ENCODE results near the gene SNPH. TPM values are rescaled to one million over a fixed set of nuclear protein-coding genes. Genes with fewer than 3 reads are reported as not detected.

Gene SNPH
- total and polyA plus RNA-seq, 2 of the 8 experiments (the other 6 are each of a cell fraction or from before 2014, with no cell fraction given), result 0.98 to 4.9 TPM

DNA sequence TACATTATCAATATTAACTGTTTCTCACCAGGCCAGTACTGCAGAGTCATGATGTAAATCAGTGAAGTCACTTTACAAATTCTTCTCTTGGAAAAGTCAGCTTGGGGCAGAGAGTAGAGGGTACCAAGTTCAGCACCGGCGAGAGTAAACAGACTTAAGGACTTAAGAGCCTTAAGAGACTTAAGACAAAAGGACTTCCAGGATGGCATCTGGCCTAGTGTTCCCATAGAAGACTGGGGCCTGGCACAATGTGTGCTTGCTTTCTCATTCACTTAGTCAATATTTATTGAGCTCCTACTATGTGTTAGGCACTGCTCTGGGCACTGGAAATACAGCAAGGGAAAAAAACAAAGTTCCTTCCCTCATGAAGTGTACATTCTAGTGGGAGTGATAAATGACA, 1.4 kb upstream of the SNPH start:
- Histone ChIP-seq H3K36me3 (ENCODE audit: control insufficient read depth in 2 of 4, insufficient read depth in 4 of 4, low read length in 3 of 4) (no peaks in the 10 kb centered on the region), H2BK12ac (ENCODE audit: low read depth, low read length) (no peak overlapping the region), H3K23ac (ENCODE audit: insufficient read length) (no peak overlapping the region), H4K5ac (ENCODE audit: insufficient read length, low read depth, low read length) (no peak overlapping the region), H3K27me3 (replicated peaks in 1 of 4; ENCODE audit: control insufficient read depth in 3 of 4, extremely low read depth in 1 of 4, insufficient read depth in 3 of 4, low read length in 3 of 4) (peaks cover 0 to 1% (median 0%) of the 10 kb centered on the region in 4 experiments; a peak in 2 of 7 replicates), H3K79me2 (ENCODE audit: control insufficient read depth in 1 of 2, insufficient read depth in 2 of 2, low read length in 2 of 2) (no peaks in the 10 kb centered on the region), H4K8ac (ENCODE audit: extremely low read depth, insufficient read depth, low read length) (no peak overlapping the region), H2BK15ac (ENCODE audit: low read length) (no peak overlapping the region), H2BK5ac (ENCODE audit: low read depth, low read length) (no peak overlapping the region), H2AK5ac (ENCODE audit: low read depth, low read length) (no peak overlapping the region), H3K23me2 (ENCODE audit: low read depth, low read length) (peaks cover 4% of the 10 kb centered on the region; the same call in 1 of the 2 replicates), H4K20me1 (replicated peaks in 1 of 2; ENCODE audit: control insufficient read depth in 1 of 2, insufficient read depth in 2 of 2, low read length in 2 of 2) (no peaks in the 10 kb centered on the region), H3K79me1 (ENCODE audit: low read depth, low read length) (no peaks in the 10 kb centered on the region), H3K18ac (ENCODE audit: extremely low read depth, low read length) (no peak overlapping the region), H3K4me1 (replicated peaks in 1 of 4; ENCODE audit: control insufficient read depth in 3 of 4, insufficient read depth in 4 of 4, low read length in 3 of 4) (peaks cover 0 to 13% (median 1%) of the 10 kb centered on the region in 4 experiments; a peak in 4 of 7 replicates), H3K27ac (ENCODE audit: low read depth, low read length) (no peak overlapping the region), H3K56ac (replicated peaks; ENCODE audit: insufficient read length, low read depth, low read length) (no peak overlapping the region), H3K14ac (ENCODE audit: insufficient read length) (no peak overlapping the region), H4K91ac (replicated peaks; ENCODE audit: insufficient read length, low read length) (no peak overlapping the region), H2BK120ac (replicated peaks; ENCODE audit: low read depth, low read length) (no peak overlapping the region), H2BK20ac (ENCODE audit: low read length) (no peak overlapping the region), H2AFZ (ENCODE audit: low read length) (no peak overlapping the region), H3K4ac (replicated peaks; ENCODE audit: insufficient read length, low read depth, low read length) (no peak overlapping the region), H3K4me2 (ENCODE audit: insufficient read depth in 1 of 2, low read depth in 2 of 2, low read length in 2 of 2) (no peak overlapping the region), H3K9me3 (ENCODE audit: insufficient read depth in 2 of 2, low read depth in 1 of 2, low read length in 1 of 2) (no peaks in the 10 kb centered on the region), H3K4me3 (ENCODE audit: extremely low read depth in 1 of 4, insufficient read depth in 2 of 4, low read depth in 3 of 4, low read length in 4 of 4) (no peak overlapping the region), H3K9ac (replicated peaks in 1 of 4; ENCODE audit: extremely low read depth in 1 of 4, low read depth in 3 of 4, low read length in 3 of 4) (no peak overlapping the region)
- ChIA-PET CTCF (ENCODE audit: partially characterized antibody) (interaction anchor here (1.4 to 1.5 kb wide), 2 partner anchors 17 to 48 kb away, joined by 3 to 7 read pairs; no protein-coding TSS in a partner anchor), POLR2A (ENCODE audit: partially characterized antibody) (no interaction called here)
- 84% methylated on average over 2 of the region's 2 CpGs; no CpG with 5 or more reads in 1 of the 2 experiments for WGBS, 2 experiments (ENCODE audit: extremely low coverage in 1 of 2, insufficient coverage in 1 of 2, insufficient read length in 1 of 2, insufficient replicate concordance in 2 of 2, low coverage in 1 of 2, low lambda C conversion rate in 2 of 2, missing lambda C conversion rate in 1 of 2)
- FAIRE-seq (no peak), DNase-seq (ENCODE audit: low read depth in 1 of 2, low spot score in 2 of 2) (no peak)
- TF ChIP-seq PHF8 (conservative IDR thresholded peaks at IDR 0.05; ENCODE audit: low read depth, low read length) (no peak), CTCF (IDR thresholded peaks at IDR 0.05; ENCODE audit: control extremely low read depth in 1 of 3, insufficient read depth in 1 of 3, low read depth in 1 of 3, low read length in 3 of 3) (no peak), POLR2A (IDR thresholded peaks at IDR 0.05; ENCODE audit: control extremely low read depth in 1 of 2, low read depth in 2 of 2, low read length in 2 of 2) (no peak), HDAC6 (IDR thresholded peaks at IDR 0.05; ENCODE audit: low read depth, low read length) (no peak), RBBP5 (IDR thresholded peaks at IDR 0.05; ENCODE audit: borderline replicate concordance, low read depth, low read length) (no peak), GABPA (IDR thresholded peaks at IDR 0.05; ENCODE audit: borderline replicate concordance, insufficient read depth, low read length) (no peak), SUZ12 (IDR thresholded peaks at IDR 0.05; ENCODE audit: low read length) (no peak), CREB1 (IDR thresholded peaks at IDR 0.05) (no peak), CHD1 (IDR thresholded peaks at IDR 0.05; ENCODE audit: low read depth, low read length) (no peak), RNF2 (IDR thresholded peaks at IDR 0.05; ENCODE audit: borderline replicate concordance, low read depth, low read length, missing control alignments, poor library complexity, severe bottlenecking) (no peak), RXRA (IDR thresholded peaks at IDR 0.05; ENCODE audit: insufficient read depth, low read depth, low read length) (no peak)

Measured in H1 (cell line).